ENCODE data around the gene ITGAL. TPM values are rescaled to one million over a fixed set of nuclear protein-coding genes. Genes with fewer than 3 reads are reported as not detected.

The ITGAL gene
- total RNA-seq, 1 experiment from 2014 or later = not detected

- in situ Hi-C loops (cut with HindIII; ENCODE audit: low pct_unique_long_range_greater_than_20kb, low sequenced_read_pairs) = no loop called here
- no peak for DNase-seq (ENCODE audit: low read depth)
These were observed 80.9 kb downstream of the ITGAL start for GRCh38 chr16:30553393-30553899.

GRCh38 chr16:30554557-30555314 is 82.2 kb downstream of the ITGAL start:
- in situ Hi-C loops (cut with HindIII; ENCODE audit: low pct_unique_long_range_greater_than_20kb, low sequenced_read_pairs) = no loop called here
- no peak for DNase-seq (ENCODE audit: low read depth)

- no peak for DNase-seq (ENCODE audit: low read depth)
These were observed 83.0 kb downstream of the ITGAL start for GRCh38 chr16:30555315-30556124.

GRCh38 chr16:30556125-30556473 is 83.6 kb downstream of the ITGAL start:
- no peak for DNase-seq (ENCODE audit: low read depth)
- in situ Hi-C loops (cut with HindIII; ENCODE audit: low pct_unique_long_range_greater_than_20kb, low sequenced_read_pairs) = no loop called here

More at GRCh38 chr16:30555315-30556124, 83.0 kb downstream of the ITGAL start:
- in situ Hi-C loops (cut with HindIII; ENCODE audit: low pct_unique_long_range_greater_than_20kb, low sequenced_read_pairs) = no loop called here

- in situ Hi-C loops (cut with HindIII; ENCODE audit: low pct_unique_long_range_greater_than_20kb, low sequenced_read_pairs) = no loop called here
- no peak for DNase-seq (ENCODE audit: low read depth)
These were observed 85.1 kb downstream of the ITGAL start for GRCh38 chr16:30557707-30557956.

- in situ Hi-C loops (cut with HindIII; ENCODE audit: low pct_unique_long_range_greater_than_20kb, low sequenced_read_pairs) = no loop called here
- DNase-seq (ENCODE audit: low read depth) = peak; percentile 99
These were observed 85.6 kb downstream of the ITGAL start, which contains the start of gene ZNF764 for GRCh38 chr16:30557957-30558788. Gene ZNF764 (minus strand): TSS chr16:30558374. CDS start chr16:30558182, 192 bp downstream.

- DNase-seq (ENCODE audit: low read depth) = no peak
These were observed 86.3 kb downstream of the ITGAL start for GRCh38 chr16:30558789-30559377.

GRCh38 chr16:30559690-30560089 is 87.1 kb downstream of the ITGAL start:
- no peak for DNase-seq (ENCODE audit: low read depth)
- in situ Hi-C loops (cut with HindIII; ENCODE audit: low pct_unique_long_range_greater_than_20kb, low sequenced_read_pairs) = no loop called here

More at GRCh38 chr16:30558789-30559377, 86.3 kb downstream of the ITGAL start:
- in situ Hi-C loops (cut with HindIII; ENCODE audit: low pct_unique_long_range_greater_than_20kb, low sequenced_read_pairs) = no loop called here

GRCh38 chr16:30561089-30561816 is 88.7 kb downstream of the ITGAL start:
- no peak for DNase-seq (ENCODE audit: low read depth)
- in situ Hi-C loops (cut with HindIII; ENCODE audit: low pct_unique_long_range_greater_than_20kb, low sequenced_read_pairs) = no loop called here

GRCh38 chr16:30562021-30562420 is 89.5 kb downstream of the ITGAL start:
- DNase-seq (ENCODE audit: low read depth) = no peak
- in situ Hi-C loops (cut with HindIII; ENCODE audit: low pct_unique_long_range_greater_than_20kb, low sequenced_read_pairs) = no loop called here

- no peak for DNase-seq (ENCODE audit: low read depth)
- in situ Hi-C loops (cut with HindIII; ENCODE audit: low pct_unique_long_range_greater_than_20kb, low sequenced_read_pairs) = no loop called here
These were observed 93.0 kb downstream of the ITGAL start for GRCh38 chr16:30565526-30565925.

GRCh38 chr16:30565984-30566383 is 93.4 kb downstream of the ITGAL start:
- no peak for DNase-seq (ENCODE audit: low read depth)
- in situ Hi-C loops (cut with HindIII; ENCODE audit: low pct_unique_long_range_greater_than_20kb, low sequenced_read_pairs) = no loop called here

GRCh38 chr16:30566531-30566930 is 94.0 kb downstream of the ITGAL start:
- in situ Hi-C loops (cut with HindIII; ENCODE audit: low pct_unique_long_range_greater_than_20kb, low sequenced_read_pairs) = no loop called here
- DNase-seq (ENCODE audit: low read depth) = no peak

GRCh38 chr16:30567160-30567990 is 94.8 kb downstream of the ITGAL start:
- in situ Hi-C loops (cut with HindIII; ENCODE audit: low pct_unique_long_range_greater_than_20kb, low sequenced_read_pairs) = no loop called here
- peak; percentile 65 for DNase-seq (ENCODE audit: low read depth)

GRCh38 chr16:30567991-30568638 is 95.6 kb downstream of the ITGAL start:
- in situ Hi-C loops (cut with HindIII; ENCODE audit: low pct_unique_long_range_greater_than_20kb, low sequenced_read_pairs) = no loop called here
- peak; percentile 39 for DNase-seq (ENCODE audit: low read depth)

- no peak for DNase-seq (ENCODE audit: low read depth)
- in situ Hi-C loops (cut with HindIII; ENCODE audit: low pct_unique_long_range_greater_than_20kb, low sequenced_read_pairs) = no loop called here
These were observed 96.7 kb downstream of the ITGAL start for GRCh38 chr16:30569281-30569680.
